SH-SY5Y (cell line): ENCODE measurements around the gene TTI1.

Experiments
- GATA2 ChIP-seq: IDR thresholded peaks from 2 replicates; pipeline ENCODE4 v1.6.1; 2011; ENCODE audit warnings: mild to moderate bottlenecking, low read depth, low read length
- GATA3 ChIP-seq: IDR thresholded peaks from 2 replicates; pipeline ENCODE4 v1.6.1; 2011; ENCODE audit warnings: low read depth, mild to moderate bottlenecking, low read length, moderate library complexity

DNA sequence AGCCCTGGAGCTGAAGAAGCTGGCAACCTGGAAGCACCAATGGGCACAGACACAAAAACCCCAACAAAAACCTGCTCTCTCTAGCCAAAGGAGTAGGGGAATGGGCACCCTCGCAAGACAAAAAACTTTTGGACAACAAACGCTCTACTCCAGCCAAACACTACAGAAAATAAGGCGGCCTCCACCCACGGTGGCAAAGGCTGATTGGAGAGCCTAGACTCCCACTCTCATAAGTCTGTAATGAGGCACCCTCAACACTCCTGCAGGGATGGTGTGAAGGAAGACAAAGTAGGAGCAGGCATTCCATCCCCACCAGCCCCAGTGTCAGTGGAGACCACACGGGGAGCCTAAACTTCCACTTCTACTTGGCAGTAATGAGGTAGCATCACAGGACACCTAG, 8.8 kb downstream of the TTI1 start:
- TF ChIP-seq GATA2: no peak
- no peak for TF ChIP-seq GATA3
